KMS-11 (cell line): ENCODE measurements around the gene TGM5.
"Not testable (repeated sequence)": the region's sequence is repeated elsewhere in the genome, so short reads cannot be mapped to it uniquely, and the experiment has no call there.

Experiments used
- H2AFZ ChIP-seq: fragments of 200-600 bp; sonication (generic); 2 replicates; pipeline ENCODE4 v1.6.1; 2016; ENCODE audit warnings: antibody characterized with exemption, mixed run types, low read depth
- H3K27ac ChIP-seq: fragments of 200-600 bp; sonication (generic); 2 replicates; pipeline ENCODE4 v1.6.1; 2016; ENCODE audit warnings: mild to moderate bottlenecking, mixed run types
- H3K27me3 ChIP-seq: fragments of 200-600 bp; sonication (generic); 2 replicates; pipeline ENCODE4 v1.6.1; 2017; ENCODE audit warnings: mild to moderate bottlenecking, low read depth, mixed run types, moderate library complexity; ENCODE audit not compliant: insufficient read depth
- H3K36me3 ChIP-seq: fragments of 200-600 bp; sonication (generic); 2 replicates; pipeline ENCODE4 v1.6.1; 2017; ENCODE audit warnings: mild to moderate bottlenecking, mixed run types; ENCODE audit not compliant: insufficient read depth
- H3K4me1 ChIP-seq: fragments of 200-600 bp; sonication (generic); 2 replicates; pipeline ENCODE4 v1.6.1; 2016; ENCODE audit warnings: mild to moderate bottlenecking, low read depth, mixed run types; ENCODE audit not compliant: poor library complexity, severe bottlenecking
- H3K4me2 ChIP-seq: fragments of 200-600 bp; sonication (generic); 2 replicates; pipeline ENCODE4 v1.7.0; 2016; ENCODE audit warnings: mild to moderate bottlenecking, mixed run types
- H3K4me3 ChIP-seq: fragments of 200-600 bp; sonication (generic); IDR thresholded peaks from 2 replicates; pipeline ENCODE4 v1.6.1; 2017; ENCODE audit warnings: low read depth, low read length, mixed read lengths; ENCODE audit not compliant: insufficient read depth
- H3K79me2 ChIP-seq: fragments of 200-600 bp; sonication (generic); 2 replicates; pipeline ENCODE4 v1.6.1; 2016; ENCODE audit warnings: low read depth, mixed run types; ENCODE audit not compliant: insufficient read depth
- H3K9ac ChIP-seq: fragments of 200-600 bp; sonication (generic); 2 replicates; pipeline ENCODE4 v1.6.1; 2016; ENCODE audit warnings: mild to moderate bottlenecking, mixed run types
- H4K20me1 ChIP-seq: fragments of 200-600 bp; sonication (generic); 2 replicates; pipeline ENCODE4 v1.6.1; 2016; ENCODE audit warnings: mild to moderate bottlenecking, mixed run types; ENCODE audit not compliant: insufficient read depth
- TF ChIP-seq, protein P1 (sequence below): fragments of 200-600 bp; sonication (generic); conservative IDR thresholded peaks from 2 replicates; pipeline ENCODE4 v1.6.1; 2017; ENCODE audit warnings: low read depth, mild to moderate bottlenecking, antibody characterized with exemption, low read length, moderate library complexity, mixed read lengths

TGM5 gene

DNA sequence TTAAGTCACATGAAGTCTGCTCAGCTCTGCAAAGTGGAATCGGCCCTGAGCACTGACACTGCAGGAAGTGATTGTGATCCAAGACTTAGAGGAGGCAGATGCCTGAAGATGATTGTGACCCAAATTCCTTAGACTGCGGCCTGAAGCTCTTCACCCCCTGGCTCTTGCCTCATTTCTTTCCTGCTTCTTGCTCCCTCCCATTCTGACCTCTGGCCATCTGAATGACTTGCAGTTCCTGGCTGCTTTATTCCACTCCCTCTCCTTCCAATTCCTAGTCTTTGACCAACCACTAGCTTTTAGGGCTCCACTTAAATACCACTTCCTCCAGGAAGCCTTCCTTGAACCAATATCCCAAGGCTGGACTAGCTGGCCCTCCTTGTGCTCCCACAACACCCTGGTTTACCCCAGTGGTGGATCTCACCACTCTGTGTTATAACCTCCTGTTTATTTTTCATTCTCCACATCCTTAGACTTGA, 36.0 kb downstream of the TGM5 start:
- no peak overlapping the region for H3K27ac ChIP-seq
- no peaks in the 10 kb centered on the region for H4K20me1 ChIP-seq
- no peaks in the 10 kb centered on the region for H3K4me1 ChIP-seq
- no peaks in the 10 kb centered on the region for H3K27me3 ChIP-seq
- no peak overlapping the region for H3K4me3 ChIP-seq
- no peak overlapping the region for H3K9ac ChIP-seq
- no peak overlapping the region for H2AFZ ChIP-seq
- H3K79me2 ChIP-seq = no peaks in the 10 kb centered on the region
- TF ChIP-seq, protein P1, sequence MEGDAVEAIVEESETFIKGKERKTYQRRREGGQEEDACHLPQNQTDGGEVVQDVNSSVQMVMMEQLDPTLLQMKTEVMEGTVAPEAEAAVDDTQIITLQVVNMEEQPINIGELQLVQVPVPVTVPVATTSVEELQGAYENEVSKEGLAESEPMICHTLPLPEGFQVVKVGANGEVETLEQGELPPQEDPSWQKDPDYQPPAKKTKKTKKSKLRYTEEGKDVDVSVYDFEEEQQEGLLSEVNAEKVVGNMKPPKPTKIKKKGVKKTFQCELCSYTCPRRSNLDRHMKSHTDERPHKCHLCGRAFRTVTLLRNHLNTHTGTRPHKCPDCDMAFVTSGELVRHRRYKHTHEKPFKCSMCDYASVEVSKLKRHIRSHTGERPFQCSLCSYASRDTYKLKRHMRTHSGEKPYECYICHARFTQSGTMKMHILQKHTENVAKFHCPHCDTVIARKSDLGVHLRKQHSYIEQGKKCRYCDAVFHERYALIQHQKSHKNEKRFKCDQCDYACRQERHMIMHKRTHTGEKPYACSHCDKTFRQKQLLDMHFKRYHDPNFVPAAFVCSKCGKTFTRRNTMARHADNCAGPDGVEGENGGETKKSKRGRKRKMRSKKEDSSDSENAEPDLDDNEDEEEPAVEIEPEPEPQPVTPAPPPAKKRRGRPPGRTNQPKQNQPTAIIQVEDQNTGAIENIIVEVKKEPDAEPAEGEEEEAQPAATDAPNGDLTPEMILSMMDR = no peak
- H3K36me3 ChIP-seq = no peaks in the 10 kb centered on the region
- H3K4me2 ChIP-seq = no peak overlapping the region

DNA sequence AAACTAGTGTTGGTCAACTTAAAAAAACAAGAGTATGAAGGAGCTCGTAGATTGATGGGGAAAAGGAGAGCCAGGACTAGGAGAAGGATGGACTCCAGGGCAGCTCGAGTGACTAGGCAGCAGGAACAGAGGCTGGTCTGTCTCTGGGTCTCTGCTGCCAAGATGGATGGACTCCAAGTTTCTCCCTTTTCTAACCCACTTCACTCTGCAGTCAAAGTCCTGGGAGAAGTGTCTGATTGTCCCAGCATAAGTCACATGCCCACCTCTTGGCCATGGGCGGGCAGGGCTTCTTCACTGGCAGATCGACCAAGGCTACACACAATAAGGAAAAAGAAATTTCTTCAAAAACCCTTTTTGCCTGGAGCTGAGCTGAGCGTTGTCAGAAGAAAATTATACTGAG, 36.8 kb downstream of the TGM5 start:
- TF ChIP-seq, protein P1 = no peak

DNA sequence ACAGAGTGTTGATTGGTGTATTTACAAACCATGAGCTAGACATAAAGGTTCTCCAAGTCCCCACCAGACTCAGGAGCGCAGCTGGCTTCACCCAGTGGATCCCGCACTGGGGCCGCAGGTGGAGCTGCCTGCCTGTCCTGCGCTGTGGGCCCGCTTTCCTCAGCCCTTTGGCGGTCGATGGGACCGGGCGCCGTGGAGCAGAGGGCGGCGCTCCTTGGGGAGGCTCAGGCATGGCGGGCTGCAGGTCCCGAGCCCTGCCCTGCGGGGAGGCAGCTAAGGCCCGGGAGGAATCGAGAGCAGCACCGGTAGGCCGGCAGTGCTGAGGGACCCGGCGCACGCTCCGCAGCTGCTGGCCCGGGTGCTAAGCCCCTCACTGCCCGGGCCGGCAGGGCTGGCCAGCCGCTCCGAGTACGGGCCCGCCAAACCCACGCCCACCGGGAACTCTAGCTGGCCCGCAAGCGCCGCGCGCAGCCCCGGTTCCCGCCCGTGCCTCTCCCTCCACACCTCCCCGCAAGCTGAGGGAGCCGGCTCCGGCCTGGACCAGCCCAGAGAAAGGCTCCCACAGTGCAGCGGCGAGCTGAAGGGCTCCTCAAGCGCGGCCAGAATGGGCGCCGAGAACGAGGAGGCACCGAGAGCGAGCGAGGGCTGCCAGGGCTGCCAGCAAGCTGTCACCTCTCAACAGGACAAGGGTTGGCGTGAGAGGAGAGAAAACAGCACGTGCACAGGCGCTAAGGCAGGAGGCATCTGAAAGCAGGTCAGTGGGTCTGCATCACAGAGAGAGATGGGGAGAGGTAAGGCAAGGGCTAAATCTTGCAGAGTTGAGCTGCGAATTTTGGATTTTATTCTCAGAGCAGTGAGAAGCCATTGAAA, 40.1 kb downstream of the TGM5 start:
- Histone ChIP-seq H3K4me2 (no peak overlapping the region), H2AFZ (no peak overlapping the region), H3K27me3 (no peaks in the 10 kb centered on the region), H3K27ac (no peak overlapping the region), H3K4me1 (no peaks in the 10 kb centered on the region), H4K20me1 (no peaks in the 10 kb centered on the region), H3K9ac (no peak overlapping the region), H3K4me3 (no peak overlapping the region), H3K36me3 (no peaks in the 10 kb centered on the region), H3K79me2 (no peaks in the 10 kb centered on the region)
- TF ChIP-seq, protein P1 = no peak

More for the DNA sequence above, 36.8 kb downstream of the TGM5 start:
- H3K4me2 ChIP-seq = no peak overlapping the region
- H4K20me1 ChIP-seq = no peaks in the 10 kb centered on the region
- H3K36me3 ChIP-seq = no peaks in the 10 kb centered on the region
- no peaks in the 10 kb centered on the region for H3K4me1 ChIP-seq
- no peak overlapping the region for H3K4me3 ChIP-seq
- H3K9ac ChIP-seq = no peak overlapping the region
- no peaks in the 10 kb centered on the region for H3K79me2 ChIP-seq
- H3K27me3 ChIP-seq = no peaks in the 10 kb centered on the region
- no peak overlapping the region for H2AFZ ChIP-seq
- no peak overlapping the region for H3K27ac ChIP-seq

DNA sequence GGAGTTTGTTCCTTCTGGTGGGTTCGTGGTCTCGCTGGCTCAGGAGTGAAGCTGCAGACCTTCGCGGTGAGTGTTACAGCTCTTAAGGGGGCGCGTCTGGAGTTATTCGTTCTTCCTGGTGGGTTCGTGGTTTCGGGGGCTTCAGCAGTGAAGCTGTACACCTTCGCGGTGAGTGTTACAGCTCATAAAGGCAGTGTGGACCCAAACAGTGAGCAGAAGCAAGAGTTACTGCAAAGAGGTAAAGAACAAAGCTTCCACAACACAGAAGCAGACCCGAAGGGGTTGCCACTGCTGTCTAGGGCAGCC, 40.8 kb downstream of the TGM5 start:
- H3K27me3 ChIP-seq, H3K36me3 ChIP-seq, H3K4me2 ChIP-seq, H2AFZ ChIP-seq, H3K4me3 ChIP-seq, H3K79me2 ChIP-seq, H3K27ac ChIP-seq, H4K20me1 ChIP-seq, H3K4me1 ChIP-seq, H3K9ac ChIP-seq: not testable (repeated sequence)
